NB4 (cell line): ENCODE measurements around the gene SDCBP2.

ENCODE experiments used
- DNase-seq: peaks from one replicate; pipeline ENCODE4 v3.0.0; 2010; ENCODE audit warnings: low read depth
- H3K4me3 ChIP-seq: one replicate; pipeline ENCODE4 v1.5.1; 2011; ENCODE audit warnings: mild to moderate bottlenecking, low read depth, low read length, moderate library complexity
- MYC ChIP-seq: IDR thresholded peaks from 2 replicates; pipeline ENCODE4 v1.6.1; 2011; ENCODE audit warnings: low read depth, low read length
- POLR2A ChIP-seq: IDR thresholded peaks from 2 replicates; pipeline ENCODE4 v1.6.1; 2011; ENCODE audit warnings: mild to moderate bottlenecking; ENCODE audit not compliant: insufficient read length; ENCODE audit errors: extremely low read depth
- TF ChIP-seq, protein P1 (sequence below): IDR thresholded peaks from 2 replicates; pipeline ENCODE4 v1.6.1; 2011; ENCODE audit warnings: low read depth, low read length
- TF ChIP-seq, protein P2 (sequence below): IDR thresholded peaks from one replicate; pipeline ENCODE4 v1.5.1; 2012; ENCODE audit warnings: low read depth, low read length

Gene SDCBP2

DNA sequence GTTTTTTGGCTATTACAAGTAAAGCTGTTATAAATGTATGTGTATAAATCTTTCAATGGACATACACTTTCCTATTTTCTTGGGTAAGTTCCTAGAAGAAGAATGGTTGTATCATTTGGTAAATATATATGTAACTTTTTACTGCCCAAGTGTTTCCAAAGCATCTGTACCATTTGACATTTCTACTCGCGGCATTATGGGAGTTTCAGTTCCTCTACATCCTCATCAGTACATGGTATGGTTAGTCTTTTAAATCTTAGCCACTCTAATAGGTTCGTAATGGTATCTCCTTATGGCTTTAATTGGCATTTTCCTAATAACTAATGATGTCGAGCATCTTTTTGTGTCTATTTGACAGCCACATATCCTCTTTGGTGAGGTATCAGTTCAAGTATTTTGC, 49.9 kb downstream of the SDCBP2 start:
- H3K4me3 ChIP-seq, result no peak overlapping the region
- DNase-seq, result no peak
- TF ChIP-seq, protein P1, sequence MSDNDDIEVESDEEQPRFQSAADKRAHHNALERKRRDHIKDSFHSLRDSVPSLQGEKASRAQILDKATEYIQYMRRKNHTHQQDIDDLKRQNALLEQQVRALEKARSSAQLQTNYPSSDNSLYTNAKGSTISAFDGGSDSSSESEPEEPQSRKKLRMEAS, result no peak
- TF ChIP-seq, protein P2, sequence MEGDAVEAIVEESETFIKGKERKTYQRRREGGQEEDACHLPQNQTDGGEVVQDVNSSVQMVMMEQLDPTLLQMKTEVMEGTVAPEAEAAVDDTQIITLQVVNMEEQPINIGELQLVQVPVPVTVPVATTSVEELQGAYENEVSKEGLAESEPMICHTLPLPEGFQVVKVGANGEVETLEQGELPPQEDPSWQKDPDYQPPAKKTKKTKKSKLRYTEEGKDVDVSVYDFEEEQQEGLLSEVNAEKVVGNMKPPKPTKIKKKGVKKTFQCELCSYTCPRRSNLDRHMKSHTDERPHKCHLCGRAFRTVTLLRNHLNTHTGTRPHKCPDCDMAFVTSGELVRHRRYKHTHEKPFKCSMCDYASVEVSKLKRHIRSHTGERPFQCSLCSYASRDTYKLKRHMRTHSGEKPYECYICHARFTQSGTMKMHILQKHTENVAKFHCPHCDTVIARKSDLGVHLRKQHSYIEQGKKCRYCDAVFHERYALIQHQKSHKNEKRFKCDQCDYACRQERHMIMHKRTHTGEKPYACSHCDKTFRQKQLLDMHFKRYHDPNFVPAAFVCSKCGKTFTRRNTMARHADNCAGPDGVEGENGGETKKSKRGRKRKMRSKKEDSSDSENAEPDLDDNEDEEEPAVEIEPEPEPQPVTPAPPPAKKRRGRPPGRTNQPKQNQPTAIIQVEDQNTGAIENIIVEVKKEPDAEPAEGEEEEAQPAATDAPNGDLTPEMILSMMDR, result no peak
- TF ChIP-seq MYC, result no peak
- no peak for TF ChIP-seq POLR2A

DNA sequence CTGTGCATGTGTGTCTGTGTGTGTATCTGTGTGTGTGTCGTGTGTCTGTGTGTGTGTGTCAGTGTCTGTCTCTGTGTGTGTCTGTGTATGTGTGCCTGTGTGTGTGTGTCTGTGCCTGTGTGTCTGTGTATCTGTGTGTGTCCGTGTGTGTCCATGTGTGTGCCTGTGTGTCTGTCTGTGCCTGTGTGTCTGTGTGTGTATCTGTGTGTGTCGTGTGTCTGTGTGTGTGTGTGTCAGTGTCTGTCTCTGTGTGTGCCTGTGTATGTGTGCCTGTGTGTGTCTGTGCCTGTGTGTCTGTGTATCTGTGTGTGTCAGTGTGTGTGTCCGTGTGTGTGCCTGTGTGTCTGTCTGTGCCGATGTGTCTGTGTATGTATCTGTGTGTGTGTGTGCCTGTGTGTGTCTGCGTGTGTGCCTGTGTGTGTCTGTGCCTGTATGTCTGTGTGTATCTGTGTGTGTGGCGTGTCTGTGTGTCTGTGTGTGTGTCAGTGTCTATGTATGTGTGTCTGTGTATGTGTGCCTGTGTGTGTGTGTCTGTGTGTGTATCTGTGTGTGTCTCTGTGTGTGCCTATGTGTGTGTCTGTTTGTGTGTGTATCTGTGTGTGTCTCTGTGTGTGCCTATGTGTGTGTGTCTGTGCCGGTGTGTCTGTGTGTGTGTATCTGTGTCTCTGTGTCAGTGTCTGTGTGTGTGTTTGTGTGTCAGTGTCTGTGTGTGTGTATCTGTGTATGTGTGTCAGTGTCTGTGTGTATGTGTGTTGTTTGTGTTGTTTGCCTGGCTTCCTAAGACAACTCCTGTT, 51.2 kb downstream of the SDCBP2 start:
- TF ChIP-seq MYC, result no peak
- no peak overlapping the region for H3K4me3 ChIP-seq
- DNase-seq, result no peak

DNA sequence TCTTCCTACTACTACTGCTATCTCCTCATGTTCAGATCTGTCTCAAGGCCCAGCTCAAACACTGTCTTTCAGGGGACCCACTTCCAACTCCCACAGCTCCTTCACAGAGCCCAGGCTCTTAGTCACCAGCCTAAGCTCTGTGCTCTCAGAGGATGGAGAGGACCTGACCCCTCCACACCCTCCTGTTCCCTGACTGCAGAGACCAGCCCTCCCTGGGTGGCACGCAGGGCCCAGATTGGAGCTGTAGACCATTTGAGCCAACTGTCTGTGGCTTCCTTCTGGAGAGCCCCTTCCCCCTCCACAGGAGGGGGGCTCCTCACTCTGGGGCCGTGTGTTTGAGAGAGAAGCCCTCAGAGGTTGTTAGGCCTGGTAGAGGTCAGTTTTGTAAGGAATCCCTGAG, 53.0 kb downstream of the SDCBP2 start:
- no peak for DNase-seq
- H3K4me3 ChIP-seq, result no peak overlapping the region
- TF ChIP-seq, protein P1, result no peak
- TF ChIP-seq POLR2A, result no peak
- TF ChIP-seq, protein P2, result no peak
- TF ChIP-seq MYC, result no peak

DNA sequence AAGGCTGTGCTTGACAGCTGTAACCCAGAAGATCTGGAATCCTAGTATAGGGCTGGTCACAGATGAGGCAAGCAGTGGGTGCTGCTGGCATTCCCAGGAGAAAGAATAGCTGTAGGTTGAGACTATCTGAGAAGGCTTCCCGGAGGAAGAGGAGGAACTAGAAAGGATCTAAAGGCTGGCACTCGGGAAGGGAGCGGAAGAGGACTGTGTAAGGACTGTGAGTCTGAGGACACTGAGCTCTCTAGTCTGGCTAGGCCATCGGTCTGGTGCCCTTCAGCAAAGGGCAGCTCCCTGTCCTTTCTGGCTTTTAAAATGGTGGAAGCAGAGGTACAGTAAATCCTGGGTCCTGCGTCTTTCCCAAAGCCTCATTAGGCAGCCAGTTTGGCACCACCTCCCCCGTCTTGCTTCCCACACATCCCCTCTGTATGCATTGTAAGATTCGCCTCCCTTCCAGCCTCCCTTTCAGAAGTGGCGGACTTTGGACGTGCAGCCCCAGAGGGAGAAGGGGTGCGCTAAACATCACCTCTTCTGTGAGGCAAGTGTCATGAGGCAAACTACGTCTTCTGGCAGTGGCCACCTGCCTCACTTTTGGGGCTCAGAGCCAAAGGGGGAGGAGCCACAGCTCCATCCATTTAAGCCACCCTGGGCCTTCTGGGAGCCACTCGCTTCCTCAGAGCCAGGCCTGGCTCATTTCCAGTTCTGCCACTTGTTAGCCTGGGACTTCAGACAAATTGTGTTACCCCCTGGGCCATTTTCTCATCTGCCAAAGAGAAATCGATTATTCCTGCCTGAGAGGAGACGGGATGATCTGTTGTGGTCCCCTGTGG, 54.2 kb downstream of the SDCBP2 start:
- no peak for DNase-seq
- no peak for TF ChIP-seq MYC
- no peak for TF ChIP-seq POLR2A
- TF ChIP-seq, protein P2, result no peak
- TF ChIP-seq, protein P1, result no peak

DNA sequence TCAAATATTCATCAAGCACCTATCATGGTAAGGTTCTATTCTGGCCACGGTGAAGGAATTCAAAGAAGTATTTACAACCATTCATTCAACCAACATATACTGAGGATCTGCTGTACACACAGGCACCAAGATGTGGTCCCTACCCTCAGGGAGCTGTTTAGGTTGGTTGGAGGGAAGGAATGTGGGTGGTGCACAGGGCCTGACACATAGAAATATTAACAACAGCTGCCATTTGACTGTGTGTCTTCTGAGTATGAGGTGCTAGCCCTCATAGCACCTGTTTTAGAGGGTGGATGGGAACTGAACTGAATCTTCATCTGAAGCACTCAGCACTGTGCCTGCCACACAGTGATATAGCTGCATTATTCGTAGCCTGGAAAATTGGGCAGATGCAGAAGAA, 55.6 kb downstream of the SDCBP2 start:
- no peak for DNase-seq
- TF ChIP-seq POLR2A (no peak), MYC (no peak)
- TF ChIP-seq, protein P2, result no peak
- TF ChIP-seq, protein P1, result no peak
- H3K4me3 ChIP-seq, result no peak overlapping the region

More for the DNA sequence above, 54.2 kb downstream of the SDCBP2 start:
- no peak overlapping the region for H3K4me3 ChIP-seq
